Measurements from ENCODE around the gene IGSF21. TPM values are rescaled to one million over a fixed set of nuclear protein-coding genes. Genes with fewer than 3 reads are reported as not detected.

IGSF21 gene
- total RNA-seq, 1 experiment from 2014 or later, result 30.5 TPM

DNA sequence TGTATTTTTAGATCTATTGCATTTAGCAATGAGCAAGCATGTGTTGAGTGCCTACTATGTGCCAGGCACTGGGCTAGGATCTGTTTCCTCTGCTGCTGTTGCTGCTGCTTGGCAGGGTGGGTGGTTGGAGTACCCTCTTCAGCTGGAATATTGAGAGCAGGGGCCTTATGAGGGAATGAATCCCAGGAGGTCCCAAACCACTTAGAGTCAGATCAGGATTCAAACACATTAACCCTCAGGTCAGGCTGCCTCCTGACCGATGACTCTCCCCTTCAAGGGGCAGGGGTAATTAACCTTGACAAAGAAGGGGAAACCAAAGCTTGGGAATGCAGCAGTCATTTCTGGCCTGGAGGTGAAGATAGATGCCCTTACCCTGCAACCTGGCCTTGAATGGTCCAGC, 138.0 kb downstream of the IGSF21 start:
- H3K4me3 Mint-ChIP-seq, result no peak overlapping the region
- peaks cover under 1% of the 10 kb centered on the region; the same call in 1 of the 2 replicates for H3K9me3 Mint-ChIP-seq
- ATAC-seq, result no peak
- peaks cover 19% of the 10 kb centered on the region for H3K4me1 Mint-ChIP-seq
- peaks cover 2% of the 10 kb centered on the region for H3K36me3 Mint-ChIP-seq
- H3K27ac Mint-ChIP-seq, result peak overlapping the region; percentile 74
- no peaks in the 10 kb centered on the region for H3K27me3 Mint-ChIP-seq (ENCODE audit: low read depth)
- CTCF ChIA-PET, result interaction anchor here (0.8 to 4.8 kb wide), 14 partner anchors 9 to 322 kb away, joined by 3 to 87 read pairs (median 7); no protein-coding TSS in a partner anchor
- TF ChIP-seq, protein P1, sequence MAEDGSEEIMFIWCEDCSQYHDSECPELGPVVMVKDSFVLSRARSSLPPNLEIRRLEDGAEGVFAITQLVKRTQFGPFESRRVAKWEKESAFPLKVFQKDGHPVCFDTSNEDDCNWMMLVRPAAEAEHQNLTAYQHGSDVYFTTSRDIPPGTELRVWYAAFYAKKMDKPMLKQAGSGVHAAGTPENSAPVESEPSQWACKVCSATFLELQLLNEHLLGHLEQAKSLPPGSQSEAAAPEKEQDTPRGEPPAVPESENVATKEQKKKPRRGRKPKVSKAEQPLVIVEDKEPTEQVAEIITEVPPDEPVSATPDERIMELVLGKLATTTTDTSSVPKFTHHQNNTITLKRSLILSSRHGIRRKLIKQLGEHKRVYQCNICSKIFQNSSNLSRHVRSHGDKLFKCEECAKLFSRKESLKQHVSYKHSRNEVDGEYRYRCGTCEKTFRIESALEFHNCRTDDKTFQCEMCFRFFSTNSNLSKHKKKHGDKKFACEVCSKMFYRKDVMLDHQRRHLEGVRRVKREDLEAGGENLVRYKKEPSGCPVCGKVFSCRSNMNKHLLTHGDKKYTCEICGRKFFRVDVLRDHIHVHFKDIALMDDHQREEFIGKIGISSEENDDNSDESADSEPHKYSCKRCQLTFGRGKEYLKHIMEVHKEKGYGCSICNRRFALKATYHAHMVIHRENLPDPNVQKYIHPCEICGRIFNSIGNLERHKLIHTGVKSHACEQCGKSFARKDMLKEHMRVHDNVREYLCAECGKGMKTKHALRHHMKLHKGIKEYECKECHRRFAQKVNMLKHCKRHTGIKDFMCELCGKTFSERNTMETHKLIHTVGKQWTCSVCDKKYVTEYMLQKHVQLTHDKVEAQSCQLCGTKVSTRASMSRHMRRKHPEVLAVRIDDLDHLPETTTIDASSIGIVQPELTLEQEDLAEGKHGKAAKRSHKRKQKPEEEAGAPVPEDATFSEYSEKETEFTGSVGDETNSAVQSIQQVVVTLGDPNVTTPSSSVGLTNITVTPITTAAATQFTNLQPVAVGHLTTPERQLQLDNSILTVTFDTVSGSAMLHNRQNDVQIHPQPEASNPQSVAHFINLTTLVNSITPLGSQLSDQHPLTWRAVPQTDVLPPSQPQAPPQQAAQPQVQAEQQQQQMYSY (CRISPR knock-in tag; IDR thresholded peaks at IDR 0.05), result no peak
- no peak for TF ChIP-seq GABPB1 (CRISPR knock-in tag; IDR thresholded peaks at IDR 0.05)
- TF ChIP-seq TEAD1 (CRISPR knock-in tag; IDR thresholded peaks at IDR 0.05), result no peak
- TF ChIP-seq NFYB (CRISPR knock-in tag; conservative IDR thresholded peaks at IDR 0.05; ENCODE audit: low read depth), result no peak
- no peak for DNase-seq (ENCODE audit: low spot score)
- POLR2A ChIA-PET, result no interaction called here

DNA sequence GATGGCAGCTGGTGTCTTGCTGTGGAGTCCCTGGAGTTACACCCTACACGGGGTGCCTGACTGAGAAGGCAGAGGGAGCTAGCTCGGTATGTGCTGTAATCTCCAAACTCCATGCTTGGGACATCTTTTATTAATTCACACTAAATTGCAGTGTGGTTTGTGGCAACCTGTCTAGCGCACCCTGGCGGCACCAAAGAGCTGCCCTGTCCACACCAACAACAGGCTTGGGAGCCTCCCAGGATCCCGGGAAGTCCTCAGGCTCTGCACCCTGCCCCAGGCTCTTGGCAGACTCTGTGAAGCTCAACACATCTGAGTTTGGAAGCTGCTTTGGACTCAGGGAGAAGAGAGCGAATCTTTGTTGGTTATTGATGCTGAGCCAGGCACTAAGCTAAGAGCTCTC, 138.9 kb downstream of the IGSF21 start:
- Mint-ChIP-seq H3K36me3 (peaks cover 11% of the 10 kb centered on the region), H3K9me3 (peaks cover 9% of the 10 kb centered on the region), H3K4me1 (peaks cover 19% of the 10 kb centered on the region), H3K27me3 (ENCODE audit: low read depth) (no peaks in the 10 kb centered on the region), H3K27ac (no peak overlapping the region; the same call in 1 of the 2 replicates), H3K4me3 (no peak overlapping the region)
- POLR2A ChIA-PET, result no interaction called here
- CTCF ChIA-PET, result interaction anchor here (0.6 to 4.8 kb wide), 22 partner anchors 10 to 335 kb away, joined by 3 to 87 read pairs (median 5); no protein-coding TSS in a partner anchor
- TF ChIP-seq MYBL2 (CRISPR knock-in tag; IDR thresholded peaks at IDR 0.05) (no peak), SOX15 (CRISPR knock-in tag; IDR thresholded peaks at IDR 0.05) (no peak), NR3C1 (CRISPR knock-in tag; conservative IDR thresholded peaks at IDR 0.05; ENCODE audit: low read depth) (no peak), OVOL2 (CRISPR knock-in tag; IDR thresholded peaks at IDR 0.05; ENCODE audit: borderline replicate concordance) (no peak), ZNF671 (CRISPR knock-in tag; IDR thresholded peaks at IDR 0.05) (no peak), KAT7 (CRISPR knock-in tag; IDR thresholded peaks at IDR 0.05; ENCODE audit: borderline replicate concordance) (no peak)
- TF ChIP-seq, protein P2, sequence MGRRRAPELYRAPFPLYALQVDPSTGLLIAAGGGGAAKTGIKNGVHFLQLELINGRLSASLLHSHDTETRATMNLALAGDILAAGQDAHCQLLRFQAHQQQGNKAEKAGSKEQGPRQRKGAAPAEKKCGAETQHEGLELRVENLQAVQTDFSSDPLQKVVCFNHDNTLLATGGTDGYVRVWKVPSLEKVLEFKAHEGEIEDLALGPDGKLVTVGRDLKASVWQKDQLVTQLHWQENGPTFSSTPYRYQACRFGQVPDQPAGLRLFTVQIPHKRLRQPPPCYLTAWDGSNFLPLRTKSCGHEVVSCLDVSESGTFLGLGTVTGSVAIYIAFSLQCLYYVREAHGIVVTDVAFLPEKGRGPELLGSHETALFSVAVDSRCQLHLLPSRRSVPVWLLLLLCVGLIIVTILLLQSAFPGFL (CRISPR knock-in tag; IDR thresholded peaks at IDR 0.05; ENCODE audit: borderline replicate concordance), result no peak
- TF ChIP-seq, protein P3, sequence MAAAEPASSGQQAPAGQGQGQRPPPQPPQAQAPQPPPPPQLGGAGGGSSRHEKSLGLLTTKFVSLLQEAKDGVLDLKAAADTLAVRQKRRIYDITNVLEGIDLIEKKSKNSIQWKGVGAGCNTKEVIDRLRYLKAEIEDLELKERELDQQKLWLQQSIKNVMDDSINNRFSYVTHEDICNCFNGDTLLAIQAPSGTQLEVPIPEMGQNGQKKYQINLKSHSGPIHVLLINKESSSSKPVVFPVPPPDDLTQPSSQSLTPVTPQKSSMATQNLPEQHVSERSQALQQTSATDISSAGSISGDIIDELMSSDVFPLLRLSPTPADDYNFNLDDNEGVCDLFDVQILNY (CRISPR knock-in tag; IDR thresholded peaks at IDR 0.05), result no peak
- TF ChIP-seq, protein P4, sequence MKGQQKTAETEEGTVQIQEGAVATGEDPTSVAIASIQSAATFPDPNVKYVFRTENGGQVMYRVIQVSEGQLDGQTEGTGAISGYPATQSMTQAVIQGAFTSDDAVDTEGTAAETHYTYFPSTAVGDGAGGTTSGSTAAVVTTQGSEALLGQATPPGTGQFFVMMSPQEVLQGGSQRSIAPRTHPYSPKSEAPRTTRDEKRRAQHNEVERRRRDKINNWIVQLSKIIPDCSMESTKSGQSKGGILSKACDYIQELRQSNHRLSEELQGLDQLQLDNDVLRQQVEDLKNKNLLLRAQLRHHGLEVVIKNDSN (CRISPR knock-in tag; IDR thresholded peaks at IDR 0.05), result no peak
- TF ChIP-seq, protein P5, sequence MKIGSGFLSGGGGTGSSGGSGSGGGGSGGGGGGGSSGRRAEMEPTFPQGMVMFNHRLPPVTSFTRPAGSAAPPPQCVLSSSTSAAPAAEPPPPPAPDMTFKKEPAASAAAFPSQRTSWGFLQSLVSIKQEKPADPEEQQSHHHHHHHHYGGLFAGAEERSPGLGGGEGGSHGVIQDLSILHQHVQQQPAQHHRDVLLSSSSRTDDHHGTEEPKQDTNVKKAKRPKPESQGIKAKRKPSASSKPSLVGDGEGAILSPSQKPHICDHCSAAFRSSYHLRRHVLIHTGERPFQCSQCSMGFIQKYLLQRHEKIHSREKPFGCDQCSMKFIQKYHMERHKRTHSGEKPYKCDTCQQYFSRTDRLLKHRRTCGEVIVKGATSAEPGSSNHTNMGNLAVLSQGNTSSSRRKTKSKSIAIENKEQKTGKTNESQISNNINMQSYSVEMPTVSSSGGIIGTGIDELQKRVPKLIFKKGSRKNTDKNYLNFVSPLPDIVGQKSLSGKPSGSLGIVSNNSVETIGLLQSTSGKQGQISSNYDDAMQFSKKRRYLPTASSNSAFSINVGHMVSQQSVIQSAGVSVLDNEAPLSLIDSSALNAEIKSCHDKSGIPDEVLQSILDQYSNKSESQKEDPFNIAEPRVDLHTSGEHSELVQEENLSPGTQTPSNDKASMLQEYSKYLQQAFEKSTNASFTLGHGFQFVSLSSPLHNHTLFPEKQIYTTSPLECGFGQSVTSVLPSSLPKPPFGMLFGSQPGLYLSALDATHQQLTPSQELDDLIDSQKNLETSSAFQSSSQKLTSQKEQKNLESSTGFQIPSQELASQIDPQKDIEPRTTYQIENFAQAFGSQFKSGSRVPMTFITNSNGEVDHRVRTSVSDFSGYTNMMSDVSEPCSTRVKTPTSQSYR (CRISPR knock-in tag; IDR thresholded peaks at IDR 0.05), result no peak
- TF ChIP-seq, protein P6, sequence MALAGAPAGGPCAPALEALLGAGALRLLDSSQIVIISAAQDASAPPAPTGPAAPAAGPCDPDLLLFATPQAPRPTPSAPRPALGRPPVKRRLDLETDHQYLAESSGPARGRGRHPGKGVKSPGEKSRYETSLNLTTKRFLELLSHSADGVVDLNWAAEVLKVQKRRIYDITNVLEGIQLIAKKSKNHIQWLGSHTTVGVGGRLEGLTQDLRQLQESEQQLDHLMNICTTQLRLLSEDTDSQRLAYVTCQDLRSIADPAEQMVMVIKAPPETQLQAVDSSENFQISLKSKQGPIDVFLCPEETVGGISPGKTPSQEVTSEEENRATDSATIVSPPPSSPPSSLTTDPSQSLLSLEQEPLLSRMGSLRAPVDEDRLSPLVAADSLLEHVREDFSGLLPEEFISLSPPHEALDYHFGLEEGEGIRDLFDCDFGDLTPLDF (CRISPR knock-in tag; IDR thresholded peaks at IDR 0.05), result no peak
- TF ChIP-seq, protein P7, sequence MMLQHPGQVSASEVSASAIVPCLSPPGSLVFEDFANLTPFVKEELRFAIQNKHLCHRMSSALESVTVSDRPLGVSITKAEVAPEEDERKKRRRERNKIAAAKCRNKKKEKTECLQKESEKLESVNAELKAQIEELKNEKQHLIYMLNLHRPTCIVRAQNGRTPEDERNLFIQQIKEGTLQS (CRISPR knock-in tag; conservative IDR thresholded peaks at IDR 0.05), result no peak
- TF ChIP-seq, protein P8, sequence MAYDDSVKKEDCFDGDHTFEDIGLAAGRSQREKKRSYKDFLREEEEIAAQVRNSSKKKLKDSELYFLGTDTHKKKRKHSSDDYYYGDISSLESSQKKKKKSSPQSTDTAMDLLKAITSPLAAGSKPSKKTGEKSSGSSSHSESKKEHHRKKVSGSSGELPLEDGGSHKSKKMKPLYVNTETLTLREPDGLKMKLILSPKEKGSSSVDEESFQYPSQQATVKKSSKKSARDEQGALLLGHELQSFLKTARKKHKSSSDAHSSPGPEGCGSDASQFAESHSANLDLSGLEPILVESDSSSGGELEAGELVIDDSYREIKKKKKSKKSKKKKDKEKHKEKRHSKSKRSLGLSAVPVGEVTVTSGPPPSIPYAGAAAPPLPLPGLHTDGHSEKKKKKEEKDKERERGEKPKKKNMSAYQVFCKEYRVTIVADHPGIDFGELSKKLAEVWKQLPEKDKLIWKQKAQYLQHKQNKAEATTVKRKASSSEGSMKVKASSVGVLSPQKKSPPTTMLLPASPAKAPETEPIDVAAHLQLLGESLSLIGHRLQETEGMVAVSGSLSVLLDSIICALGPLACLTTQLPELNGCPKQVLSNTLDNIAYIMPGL (CRISPR knock-in tag; IDR thresholded peaks at IDR 0.05), result no peak
- TF ChIP-seq, protein P9, sequence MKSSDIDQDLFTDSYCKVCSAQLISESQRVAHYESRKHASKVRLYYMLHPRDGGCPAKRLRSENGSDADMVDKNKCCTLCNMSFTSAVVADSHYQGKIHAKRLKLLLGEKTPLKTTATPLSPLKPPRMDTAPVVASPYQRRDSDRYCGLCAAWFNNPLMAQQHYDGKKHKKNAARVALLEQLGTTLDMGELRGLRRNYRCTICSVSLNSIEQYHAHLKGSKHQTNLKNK (CRISPR knock-in tag; IDR thresholded peaks at IDR 0.05), result no peak
- DNase-seq (ENCODE audit: low spot score) (peak; percentile 35), ATAC-seq (peak; percentile 65; the same call in 1 of the 2 replicates)

Measured in WTC11 (cell line).